Transverse colon (tissue), 3 donors: ENCODE measurements around the gene SLF2.

ENCODE experiments used
- CTCF ChIP-seq, 5 experiments: fragments of 200-600 bp in 3 of 5; fragments of 450-650 bp in 2 of 5; sonication (generic) in 3 of 5; IDR thresholded peaks; 1 replicate in 2 of 5; 2 replicates in 3 of 5; pipeline ENCODE4 v1.5.1; 2016 to 2017; ENCODE audit warnings: antibody characterized with exemption in 5 of 5, inconsistent platforms in 3 of 5, mild to moderate bottlenecking in 2 of 5, moderate library complexity in 1 of 5
- EP300 ChIP-seq: sonication (generic); formaldehyde crosslinking; IDR thresholded peaks from one replicate; pipeline ENCODE4 v1.6.1; 2017; ENCODE audit warnings: antibody characterized with exemption, low read depth
- POLR2A ChIP-seq: fragments of 450-650 bp; IDR thresholded peaks from one replicate; pipeline ENCODE4 v1.6.1; 2016; ENCODE audit warnings: antibody characterized with exemption, mild to moderate bottlenecking, moderate library complexity

GRCh38 chr10:100928039-100928438 lies 15.3 kb downstream of the SLF2 start:
- TF ChIP-seq POLR2A = no peak
- TF ChIP-seq CTCF (IDR thresholded peaks at IDR 0.05) = no peak
- TF ChIP-seq EP300 = no peak
